Ishikawa (cell line): Measurements from ENCODE around the gene ZNF608.

ENCODE experiments used
- CEBPB ChIP-seq: IDR thresholded peaks from 2 replicates; pipeline ENCODE4 v1.6.1; 2012
- CREB1 ChIP-seq: IDR thresholded peaks from 2 replicates; pipeline ENCODE4 v1.6.1; 2012; ENCODE audit warnings: low read depth
- EP300 ChIP-seq: IDR thresholded peaks from 2 replicates; pipeline ENCODE4 v1.6.1; 2012; ENCODE audit warnings: borderline replicate concordance
- FOXM1 ChIP-seq: IDR thresholded peaks from 2 replicates; pipeline ENCODE4 v1.6.1; 2012; ENCODE audit warnings: low read depth, borderline replicate concordance
- TAF1 ChIP-seq: IDR thresholded peaks from 2 replicates; pipeline ENCODE4 v1.6.1; 2012; ENCODE audit warnings: low read depth, mild to moderate bottlenecking
- TEAD4 ChIP-seq: IDR thresholded peaks from 2 replicates; pipeline ENCODE4 v1.6.1; 2012
- YY1 ChIP-seq: IDR thresholded peaks from 2 replicates; pipeline ENCODE4 v1.6.1; 2012; ENCODE audit warnings: low read depth
- TF ChIP-seq, protein P1 (sequence below): IDR thresholded peaks from 2 replicates; pipeline ENCODE4 v1.6.1; 2012
- TF ChIP-seq, protein P2 (sequence below): IDR thresholded peaks from 2 replicates; pipeline ENCODE4 v1.6.1; 2012
- TF ChIP-seq, protein P3 (sequence below): IDR thresholded peaks from 2 replicates; pipeline ENCODE4 v1.6.1; 2012; ENCODE audit warnings: low read depth, mild to moderate bottlenecking

DNA sequence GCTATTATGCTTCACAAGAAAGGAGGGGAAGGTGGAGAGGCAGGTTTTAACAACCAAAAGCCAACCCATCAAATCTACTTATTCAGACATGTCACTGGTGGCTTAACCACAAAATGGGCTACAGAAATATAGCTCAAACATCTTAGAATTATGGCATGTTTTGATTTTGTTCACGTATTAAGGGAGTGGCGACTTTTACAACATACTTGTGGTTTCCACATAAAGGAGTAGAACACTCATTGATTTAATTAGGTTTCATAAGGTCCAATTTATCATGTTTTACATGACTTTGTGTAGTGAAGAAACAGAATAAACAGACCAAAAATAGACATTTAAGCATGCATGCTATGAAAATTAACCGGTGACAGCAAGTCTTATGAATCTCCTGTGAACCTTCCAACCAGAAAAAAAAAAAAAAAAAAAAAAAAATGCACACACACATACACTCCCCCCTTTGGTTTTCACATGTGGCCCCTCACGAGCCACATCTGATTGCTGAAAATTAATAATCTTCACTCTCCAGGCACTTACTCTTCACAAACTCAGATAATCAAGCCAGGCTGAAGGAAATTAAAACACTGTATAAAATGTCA, 5.4 kb downstream of the ZNF608 start:
- TF ChIP-seq CREB1 (no peak), FOXM1 (no peak), EP300 (no peak; the same call in 1 of the 2 replicates), TAF1 (no peak), YY1 (no peak), CEBPB (no peak), TEAD4 (peak; percentile 38; the same call in 1 of the 2 replicates)
- TF ChIP-seq, protein P1, sequence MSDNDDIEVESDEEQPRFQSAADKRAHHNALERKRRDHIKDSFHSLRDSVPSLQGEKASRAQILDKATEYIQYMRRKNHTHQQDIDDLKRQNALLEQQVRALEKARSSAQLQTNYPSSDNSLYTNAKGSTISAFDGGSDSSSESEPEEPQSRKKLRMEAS: no peak
- TF ChIP-seq, protein P2, sequence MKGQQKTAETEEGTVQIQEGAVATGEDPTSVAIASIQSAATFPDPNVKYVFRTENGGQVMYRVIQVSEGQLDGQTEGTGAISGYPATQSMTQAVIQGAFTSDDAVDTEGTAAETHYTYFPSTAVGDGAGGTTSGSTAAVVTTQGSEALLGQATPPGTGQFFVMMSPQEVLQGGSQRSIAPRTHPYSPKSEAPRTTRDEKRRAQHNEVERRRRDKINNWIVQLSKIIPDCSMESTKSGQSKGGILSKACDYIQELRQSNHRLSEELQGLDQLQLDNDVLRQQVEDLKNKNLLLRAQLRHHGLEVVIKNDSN: no peak
- TF ChIP-seq, protein P3, sequence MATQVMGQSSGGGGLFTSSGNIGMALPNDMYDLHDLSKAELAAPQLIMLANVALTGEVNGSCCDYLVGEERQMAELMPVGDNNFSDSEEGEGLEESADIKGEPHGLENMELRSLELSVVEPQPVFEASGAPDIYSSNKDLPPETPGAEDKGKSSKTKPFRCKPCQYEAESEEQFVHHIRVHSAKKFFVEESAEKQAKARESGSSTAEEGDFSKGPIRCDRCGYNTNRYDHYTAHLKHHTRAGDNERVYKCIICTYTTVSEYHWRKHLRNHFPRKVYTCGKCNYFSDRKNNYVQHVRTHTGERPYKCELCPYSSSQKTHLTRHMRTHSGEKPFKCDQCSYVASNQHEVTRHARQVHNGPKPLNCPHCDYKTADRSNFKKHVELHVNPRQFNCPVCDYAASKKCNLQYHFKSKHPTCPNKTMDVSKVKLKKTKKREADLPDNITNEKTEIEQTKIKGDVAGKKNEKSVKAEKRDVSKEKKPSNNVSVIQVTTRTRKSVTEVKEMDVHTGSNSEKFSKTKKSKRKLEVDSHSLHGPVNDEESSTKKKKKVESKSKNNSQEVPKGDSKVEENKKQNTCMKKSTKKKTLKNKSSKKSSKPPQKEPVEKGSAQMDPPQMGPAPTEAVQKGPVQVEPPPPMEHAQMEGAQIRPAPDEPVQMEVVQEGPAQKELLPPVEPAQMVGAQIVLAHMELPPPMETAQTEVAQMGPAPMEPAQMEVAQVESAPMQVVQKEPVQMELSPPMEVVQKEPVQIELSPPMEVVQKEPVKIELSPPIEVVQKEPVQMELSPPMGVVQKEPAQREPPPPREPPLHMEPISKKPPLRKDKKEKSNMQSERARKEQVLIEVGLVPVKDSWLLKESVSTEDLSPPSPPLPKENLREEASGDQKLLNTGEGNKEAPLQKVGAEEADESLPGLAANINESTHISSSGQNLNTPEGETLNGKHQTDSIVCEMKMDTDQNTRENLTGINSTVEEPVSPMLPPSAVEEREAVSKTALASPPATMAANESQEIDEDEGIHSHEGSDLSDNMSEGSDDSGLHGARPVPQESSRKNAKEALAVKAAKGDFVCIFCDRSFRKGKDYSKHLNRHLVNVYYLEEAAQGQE: no peak
